Aorta (tissue), 5 donors: ENCODE data around the gene NFKBIE. TPM values are rescaled to one million over a fixed set of nuclear protein-coding genes. Genes with fewer than 3 reads are reported as not detected.
A peak's percentile ranks its signal among the peaks of the same experiment; 100 is the strongest.

Source experiments
- ATAC-seq: fragments of 200-7000 bp; cut with Tn5 transposase; one replicate; pipeline ENCODE4 v1.9.1; 2022; ENCODE audit warnings: moderate library complexity; ENCODE audit not compliant: low FRiP score
- DNase-seq, 2 donors: peaks; one replicate each; pipeline ENCODE4 v3.0.0-alpha.2; 2020
- H3K27ac ChIP-seq, 2 donors: one replicate each; pipeline ENCODE4 v1.5.1; 2013; ENCODE audit warnings: low read length in 2 of 2, mild to moderate bottlenecking in 2 of 2, moderate library complexity in 2 of 2, control low read depth in 1 of 2, inconsistent platforms in 1 of 2, low read depth in 1 of 2
- H3K27me3 ChIP-seq, 2 donors: one replicate each; pipeline ENCODE4 v1.6.1; 2013; ENCODE audit warnings: control low read depth in 1 of 2, low read length in 1 of 2, mild to moderate bottlenecking in 1 of 2, moderate library complexity in 1 of 2; ENCODE audit not compliant: insufficient read depth in 2 of 2, control insufficient read depth in 1 of 2
- H3K36me3 ChIP-seq, 2 donors: one replicate each; pipeline ENCODE4 v1.6.1; 2013; ENCODE audit warnings: control low read depth in 1 of 2, low read length in 1 of 2, mild to moderate bottlenecking in 1 of 2; ENCODE audit not compliant: insufficient read depth in 2 of 2, control insufficient read depth in 1 of 2
- H3K4me1 ChIP-seq, 2 donors: one replicate each; pipeline ENCODE4 v1.6.1; 2013; ENCODE audit warnings: low read length in 2 of 2, control low read depth in 1 of 2, mild to moderate bottlenecking in 1 of 2, moderate library complexity in 1 of 2; ENCODE audit not compliant: insufficient read depth in 2 of 2, control insufficient read depth in 1 of 2
- H3K4me3 ChIP-seq, 2 donors: one replicate each; pipeline ENCODE4 v1.5.1; 2013; ENCODE audit warnings: low read length in 2 of 2, control low read depth in 1 of 2, mild to moderate bottlenecking in 1 of 2
- H3K9me3 ChIP-seq: one replicate; pipeline ENCODE4 v1.6.1; 2013; ENCODE audit warnings: mild to moderate bottlenecking, low read length; ENCODE audit not compliant: control insufficient read depth
- WGBS, 2 donors: extraction: QIAGEN DNeasy Blood & Tissue Kit; methylation state at CpG; one replicate each; pipeline ENCODE4 v1.1.7; 2013; 5-methylcytosine and 5-hydroxymethylcytosine counted together
- intact Hi-C, 2 donors: fragments of 100-400 bp; cut with DNase I; formaldehyde crosslinking; loops; one replicate each; pipeline versions ENCODE4 v1.14.2 to v1.15.0; 2022
- polyA plus RNA-seq, 2 donors: library from polyadenylated mRNA; stranded (reverse); fragments of 200-250 nt; gene quantifications; one replicate each; pipeline ENCODE4 v1.2.3, GENCODE V29; 2013
- total RNA-seq, 2 donors: library from RNA; stranded (reverse); fragmentation: NEBNext Ultra II Directional; extraction: Animal tissue kit (Norgen Biotek cat#: 25700); gene quantifications; one replicate each; pipeline ENCODE4 v1.2.1, GENCODE V29; 2021
- donor health status: healthy with polysubstance abuse.
- donor health status: Bipolar disorder and iron deficiency.
- donor health status: DM: no; HTN: no; CAD: no.
- donor health status: DM: no; HTN: no; CAD: no.
- donor health status: DM: yes; HTN: yes; CAD: no.

Gene NFKBIE
- total and polyA plus RNA-seq, 4 donors, result 3.5 to 10.9 (median 4.9) TPM

DNA sequence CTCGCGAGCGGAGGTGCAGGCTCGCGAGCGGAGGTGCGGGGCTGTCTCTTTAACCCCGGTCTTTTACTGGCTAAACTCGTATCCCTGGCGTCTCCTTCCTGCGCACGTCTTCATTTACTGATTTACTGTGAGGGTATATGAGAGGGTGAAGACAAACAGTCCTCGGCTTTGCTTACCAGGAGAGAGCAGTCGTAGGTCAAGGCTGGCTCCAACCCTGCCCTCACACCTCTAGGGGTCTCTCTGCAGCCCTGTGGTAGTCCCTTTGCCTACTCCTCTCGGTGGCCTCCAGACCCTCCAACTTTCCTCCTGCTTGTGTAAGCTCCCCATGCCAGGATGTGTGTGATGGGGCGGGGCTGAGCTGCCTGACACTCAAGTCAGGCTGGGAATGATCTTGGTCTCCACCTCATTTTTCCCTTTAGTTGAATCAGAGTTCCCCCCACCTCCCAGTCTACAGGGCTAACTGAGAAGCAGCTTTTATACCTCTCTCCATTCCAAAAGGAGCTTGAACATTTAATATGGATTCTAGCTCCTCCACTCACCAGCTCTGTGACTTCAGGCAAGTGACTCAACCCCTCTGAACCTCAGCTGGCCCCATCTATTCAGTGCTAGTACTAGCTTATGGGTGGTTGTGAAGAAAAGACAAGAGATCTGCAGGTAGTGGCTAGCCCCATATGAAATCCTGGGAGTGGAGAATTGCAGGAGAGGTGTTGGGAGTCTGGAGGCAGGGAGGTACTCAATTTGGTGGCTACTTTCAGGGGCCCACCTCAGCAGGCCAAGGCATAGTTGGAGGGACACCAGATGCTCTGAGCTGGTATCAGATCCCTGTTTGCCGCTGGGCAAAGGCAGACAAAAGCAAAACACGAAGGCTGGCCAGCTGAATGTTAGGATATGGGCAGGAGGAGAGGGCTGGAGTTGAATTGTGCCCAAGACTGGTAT, 41.1 kb downstream of the NFKBIE start:
- intact Hi-C loops, result no loop called here
- 3 to 4% methylated on average over 14 to 18 of the region's 18 CpGs for WGBS, 2 donors
- ATAC-seq (no peak), DNase-seq (peak; percentile 61 to 76)
- H3K4me3 ChIP-seq, result peak overlapping the region; percentile 61 to 64
- H3K27me3 ChIP-seq, result no peaks in the 10 kb centered on the region
- peaks cover 0 to under 1% of the 10 kb centered on the region in 2 donors for H3K36me3 ChIP-seq
- H3K27ac ChIP-seq, result no peak overlapping the region
- H3K9me3 ChIP-seq, result no peaks in the 10 kb centered on the region
- no peaks in the 10 kb centered on the region for H3K4me1 ChIP-seq

DNA sequence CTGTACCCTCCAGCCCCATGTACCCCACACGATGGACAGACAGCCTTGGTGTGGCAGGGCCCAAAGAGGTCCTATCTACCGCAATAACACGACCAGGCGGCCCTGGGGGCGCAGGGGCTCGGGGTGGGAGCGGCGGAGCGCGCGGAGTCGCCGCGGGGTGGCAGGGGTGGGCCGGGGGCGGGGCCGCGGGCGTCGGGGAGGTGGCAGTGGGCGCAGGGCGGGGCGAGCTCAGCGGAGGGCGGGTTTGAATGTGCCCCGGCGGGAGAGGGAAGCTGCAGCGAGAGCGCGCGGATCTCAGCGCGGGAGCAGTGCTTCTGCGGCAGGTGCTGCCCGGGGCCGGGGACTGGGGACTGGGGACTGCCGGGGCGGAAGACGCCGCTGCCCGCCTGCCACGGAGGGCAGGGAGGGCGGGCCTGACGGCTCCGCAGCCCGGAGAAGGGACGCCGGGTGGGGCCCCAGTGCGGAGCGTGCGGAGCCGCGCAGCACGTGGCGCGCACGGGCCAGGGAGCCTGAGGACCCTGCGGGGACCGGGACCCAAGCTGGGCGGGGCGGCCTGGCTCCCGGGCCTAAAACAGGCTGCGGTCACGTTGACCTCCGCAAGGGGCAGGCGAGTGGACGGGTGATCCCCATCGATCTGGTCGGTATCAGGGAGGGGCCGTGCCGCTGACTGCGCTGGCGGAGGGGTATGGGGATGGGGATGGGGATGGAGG, 41.9 kb downstream of the NFKBIE start, which contains the start of gene SLC29A1:
SLC29A1 (plus strand) TSS at position 277 of the 710 bp plus-strand sequence. CDS start 3,719 bp downstream, outside the sequence.
- DNase-seq (peak; percentile 89 to 94), ATAC-seq (peak; percentile 61)
- no peaks in the 10 kb centered on the region for H3K27me3 ChIP-seq
- H3K36me3 ChIP-seq, result no peaks in the 10 kb centered on the region
- intact Hi-C loops, result no loop called here
- whole genome bisulfite sequencing, 2 donors, result 0 to 1% methylated on average over 57 to 73 of the region's 73 CpGs
- H3K4me1 ChIP-seq, result no peaks in the 10 kb centered on the region
- H3K27ac ChIP-seq, result peak within 1 kb of the TSS; percentile 74 to 78
- H3K4me3 ChIP-seq, result peak within 1 kb of the TSS; percentile 61 to 64
- no peaks in the 10 kb centered on the region for H3K9me3 ChIP-seq

DNA sequence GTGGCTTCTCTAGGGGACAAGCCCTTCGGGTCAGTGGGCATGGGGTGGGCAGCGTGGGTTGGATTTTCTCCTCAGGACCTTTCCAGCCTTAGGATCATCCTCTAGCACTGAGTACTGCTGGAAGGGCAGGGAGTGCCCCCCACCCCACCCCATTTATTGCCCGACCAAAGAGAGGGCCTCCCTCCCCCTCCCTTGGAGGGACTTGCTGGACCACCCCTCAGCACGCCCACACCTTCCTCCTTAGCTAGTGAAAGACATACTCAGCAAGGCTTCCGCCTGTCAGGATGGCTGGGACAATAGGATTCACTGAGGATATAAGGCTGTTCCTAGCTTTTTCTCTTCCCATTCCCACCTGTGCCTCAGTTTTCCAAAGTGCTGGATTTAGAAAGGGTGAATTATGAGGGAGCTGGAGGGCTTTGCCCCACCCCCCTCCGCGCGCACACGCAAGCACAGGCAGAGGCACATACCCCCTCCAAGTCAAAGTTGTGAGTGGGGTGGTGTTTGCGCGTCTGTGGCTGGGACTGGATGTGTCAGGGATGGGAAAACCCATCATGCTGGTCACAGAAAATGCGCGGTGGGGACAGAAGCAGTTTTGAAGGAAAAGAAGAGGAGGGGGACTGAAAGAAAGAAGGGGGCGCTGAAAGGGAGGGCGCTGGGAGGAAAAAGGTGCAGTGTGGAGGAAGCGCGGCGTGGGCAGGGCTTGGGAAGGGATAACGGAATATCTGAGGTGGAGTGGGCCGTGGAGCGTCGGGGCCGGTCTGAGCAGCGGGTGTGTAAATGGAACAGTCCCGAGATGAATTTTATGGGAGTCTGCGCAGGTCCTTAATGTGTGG, 42.6 kb downstream of the NFKBIE start:
- intact Hi-C loops, result no loop called here
- DNase-seq, result peak; percentile 44 to 83
- H3K27me3 ChIP-seq, result no peaks in the 10 kb centered on the region
- H3K36me3 ChIP-seq, result no peaks in the 10 kb centered on the region
- H3K9me3 ChIP-seq, result no peaks in the 10 kb centered on the region
- WGBS, 2 donors, result 14 to 17% methylated on average over 26 of the region's 26 CpGs
- H3K27ac ChIP-seq, result peak overlapping the region; percentile 74 to 78
- peak; percentile 1 for ATAC-seq
- H3K4me1 ChIP-seq, result no peaks in the 10 kb centered on the region
- peak overlapping the region; percentile 45 to 61 for H3K4me3 ChIP-seq

DNA sequence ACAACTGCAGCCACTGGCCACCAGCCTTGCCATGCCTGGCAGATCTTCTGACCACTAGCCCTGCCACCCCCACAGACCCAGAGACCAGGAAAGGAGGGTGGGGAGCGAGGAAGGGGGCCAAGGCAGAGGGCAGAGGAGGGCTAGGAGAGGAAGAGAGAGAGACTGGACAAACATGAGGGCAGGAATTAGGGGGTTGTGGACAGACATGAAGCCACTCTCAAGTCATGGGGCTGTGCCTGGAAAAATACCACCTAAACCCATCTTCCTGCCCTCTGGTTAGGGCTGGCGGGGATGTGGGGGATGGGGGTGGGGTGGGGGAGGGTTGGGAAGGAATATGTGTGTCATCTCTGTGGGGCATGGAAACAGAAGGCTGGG, 43.4 kb downstream of the NFKBIE start:
- intact Hi-C loops, result loop anchor here in 1 of 2 donors (1.0 kb wide), 1 partner anchor 15 kb away; no protein-coding TSS in a partner anchor
- peak overlapping the region; percentile 51 to 84 for H3K27ac ChIP-seq
- DNase-seq, result no peak
- no peaks in the 10 kb centered on the region for H3K4me1 ChIP-seq
- H3K4me3 ChIP-seq, result no peak overlapping the region
- no peaks in the 10 kb centered on the region for H3K36me3 ChIP-seq
- H3K27me3 ChIP-seq, result no peaks in the 10 kb centered on the region
- 9 to 24% methylated on average over 2 of the region's 2 CpGs for WGBS, 2 donors
- ATAC-seq, result no peak
- no peaks in the 10 kb centered on the region for H3K9me3 ChIP-seq

DNA sequence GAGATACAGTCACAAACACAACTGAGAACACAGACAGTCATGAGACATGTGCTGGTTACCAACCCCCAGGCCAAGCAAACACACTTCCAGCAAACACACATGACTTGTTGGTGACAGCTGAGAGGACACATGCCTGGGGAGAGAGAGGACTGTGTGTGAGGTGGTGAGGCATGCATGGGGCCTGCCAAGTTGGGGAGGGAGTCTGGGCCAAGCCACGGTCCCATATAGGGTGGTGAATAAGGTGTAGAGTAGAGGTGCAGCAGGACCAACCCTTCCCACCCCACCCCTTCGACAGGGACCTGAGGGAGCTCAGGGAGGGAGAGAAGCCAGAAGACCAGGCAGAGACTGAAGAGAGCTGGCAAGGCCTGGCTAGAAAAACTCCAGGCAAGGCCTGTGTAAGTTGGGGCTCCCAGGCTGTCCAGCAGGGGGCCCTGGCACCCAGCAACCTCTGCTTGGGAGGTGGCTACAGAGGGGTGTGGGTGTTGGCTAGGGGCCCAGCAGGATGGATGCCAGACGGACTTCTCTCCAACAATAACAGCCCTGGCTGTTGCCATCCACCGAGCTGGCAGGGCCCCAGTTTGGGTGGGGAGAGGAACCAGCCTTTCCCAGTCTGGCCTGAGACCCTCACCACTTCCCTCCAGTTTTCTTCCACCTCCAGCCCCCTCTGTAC, 43.9 kb downstream of the NFKBIE start:
- DNase-seq (peak; percentile 96 to 97), ATAC-seq (peak; percentile 83)
- 0 to 1% methylated on average over 4 of the region's 4 CpGs for WGBS, 2 donors
- H3K36me3 ChIP-seq, result no peaks in the 10 kb centered on the region
- no peak overlapping the region for H3K4me3 ChIP-seq
- H3K4me1 ChIP-seq, result no peaks in the 10 kb centered on the region
- peak overlapping the region; percentile 51 to 84 for H3K27ac ChIP-seq
- H3K9me3 ChIP-seq, result no peaks in the 10 kb centered on the region
- intact Hi-C loops, result loop anchor here in 1 of 2 donors (1.0 kb wide), 1 partner anchor 16 kb away; no protein-coding TSS in a partner anchor
- H3K27me3 ChIP-seq, result no peaks in the 10 kb centered on the region

DNA sequence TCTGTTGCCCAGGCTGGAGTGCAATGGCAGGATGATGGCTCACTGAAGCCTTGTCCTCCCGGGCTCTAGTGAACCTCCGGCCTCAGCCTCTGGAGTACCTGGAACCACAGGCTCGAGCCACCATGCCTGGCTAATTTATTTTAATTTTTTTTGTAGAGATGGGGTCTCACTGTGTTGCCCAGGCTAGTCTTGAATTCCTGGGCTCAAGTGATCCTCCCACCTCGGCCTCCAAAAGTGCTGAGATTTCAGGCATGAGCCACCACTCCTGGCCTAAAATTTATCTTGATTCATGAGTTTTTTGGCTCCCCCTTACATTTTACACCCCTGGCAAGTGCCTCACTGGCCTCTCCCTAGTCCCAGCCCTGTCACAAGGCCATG, 44.4 kb downstream of the NFKBIE start:
- no peaks in the 10 kb centered on the region for H3K4me1 ChIP-seq
- intact Hi-C loops, result loop anchor here in 1 of 2 donors (1.0 kb wide), 1 partner anchor 16 kb away; no protein-coding TSS in a partner anchor
- no peak for DNase-seq

DNA sequence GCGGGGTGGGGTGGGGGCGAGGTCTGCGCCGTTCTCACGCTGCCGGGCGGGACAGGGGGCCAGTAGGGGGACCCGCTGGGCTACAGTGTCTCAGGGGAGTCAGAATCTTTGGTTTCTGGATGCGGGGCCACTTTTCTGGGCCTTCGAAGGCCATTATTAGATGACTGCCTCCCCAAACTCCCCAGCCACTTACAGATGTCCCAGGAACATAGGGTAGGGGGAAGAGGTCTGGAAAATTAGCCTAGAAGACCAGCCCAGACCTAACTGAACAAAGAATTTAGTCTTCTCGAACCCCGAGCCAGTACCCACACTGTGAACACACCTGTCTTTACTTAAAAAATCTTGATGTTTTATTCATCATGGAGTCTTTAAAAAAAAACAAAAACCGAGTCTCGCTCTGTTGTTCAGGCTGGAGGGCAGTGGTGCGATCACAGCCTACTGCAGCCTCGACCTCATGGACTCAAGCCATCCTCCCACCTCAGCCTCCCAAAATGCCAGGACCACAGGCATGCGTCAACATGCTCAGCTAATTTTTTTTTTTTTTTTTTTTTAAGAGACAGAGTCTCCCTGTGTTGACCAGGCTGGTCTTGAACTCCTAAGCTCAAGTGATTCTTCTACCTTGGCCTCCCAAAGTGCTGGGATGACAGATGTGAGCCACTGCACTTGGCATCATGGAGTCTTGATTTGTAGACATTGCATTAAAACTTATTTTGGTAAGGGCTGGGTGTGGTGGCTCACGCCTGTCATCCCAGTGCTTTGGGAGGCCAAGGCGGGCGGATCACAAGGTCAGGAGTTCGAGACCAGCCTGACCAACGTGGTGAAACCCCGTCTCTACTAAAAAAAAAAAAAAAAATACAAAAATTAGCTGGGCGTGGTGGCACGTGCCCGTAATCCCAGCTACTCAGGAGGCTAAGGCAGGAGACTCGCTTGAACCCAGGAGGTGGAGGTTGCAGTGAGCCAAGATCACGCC, 45.3 kb downstream of the NFKBIE start:
- intact Hi-C loops, result loop anchor here in 1 of 2 donors (5.0 kb wide), 1 partner anchor 43 kb away; no protein-coding TSS in a partner anchor
- no peak for ATAC-seq

More for the DNA sequence above, 44.4 kb downstream of the NFKBIE start:
- Histone ChIP-seq H3K36me3 (no peaks in the 10 kb centered on the region), H3K9me3 (no peaks in the 10 kb centered on the region), H3K27me3 (no peaks in the 10 kb centered on the region), H3K27ac (peak overlapping the region in 1 of 2 donors; percentile 84), H3K4me3 (no peak overlapping the region)
- no peak for ATAC-seq
- 63 to 67% methylated on average over 4 of the region's 4 CpGs for WGBS, 2 donors

More for the DNA sequence above, 45.3 kb downstream of the NFKBIE start:
- no peaks in the 10 kb centered on the region for H3K9me3 ChIP-seq
- no peaks in the 10 kb centered on the region for H3K4me1 ChIP-seq
- no peaks in the 10 kb centered on the region for H3K36me3 ChIP-seq
- DNase-seq, result peak in 1 of 2 donors; percentile 44
- no peaks in the 10 kb centered on the region for H3K27me3 ChIP-seq
- H3K4me3 ChIP-seq, result peak overlapping the region; percentile 48 to 90
- 45 to 46% methylated on average over 23 to 28 of the region's 28 CpGs for WGBS, 2 donors
- peak overlapping the region; percentile 38 to 89 for H3K27ac ChIP-seq
